GM18873 (cell line): ENCODE data around the gene TNS1.

ENCODE experiments used
- ATAC-seq: cut with Tn5 transposase; IDR thresholded peaks from one replicate; pipeline ENCODE4 v1.9.1; 2021; ENCODE audit warnings: mild to moderate bottlenecking, moderate library complexity, moderate number of reproducible peaks; ENCODE audit not compliant: unreplicated experiment, low FRiP score

The TNS1 gene

GRCh38 chr2:217934321-217935131, 68.3 kb downstream of the TNS1 start:
- no peak for ATAC-seq

DNA sequence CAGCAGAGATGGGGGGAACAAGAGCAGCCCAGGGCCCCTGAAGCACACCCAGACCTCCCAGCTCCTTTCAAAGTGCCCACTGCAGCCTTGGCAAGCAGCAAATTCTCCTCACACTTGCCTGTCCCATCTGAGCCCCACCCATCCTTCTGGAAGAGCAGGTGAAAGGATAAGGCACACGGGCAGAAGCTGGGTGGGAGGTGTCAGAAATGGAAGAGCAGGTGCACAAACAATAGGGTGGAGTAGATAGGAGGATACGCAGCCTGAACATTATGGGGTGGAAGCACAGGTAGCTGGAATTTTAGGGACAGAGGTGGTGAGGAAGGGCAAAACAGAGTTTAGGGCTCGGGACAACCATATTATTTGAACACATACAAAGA, 69.2 kb downstream of the TNS1 start:
- no peak for ATAC-seq

DNA sequence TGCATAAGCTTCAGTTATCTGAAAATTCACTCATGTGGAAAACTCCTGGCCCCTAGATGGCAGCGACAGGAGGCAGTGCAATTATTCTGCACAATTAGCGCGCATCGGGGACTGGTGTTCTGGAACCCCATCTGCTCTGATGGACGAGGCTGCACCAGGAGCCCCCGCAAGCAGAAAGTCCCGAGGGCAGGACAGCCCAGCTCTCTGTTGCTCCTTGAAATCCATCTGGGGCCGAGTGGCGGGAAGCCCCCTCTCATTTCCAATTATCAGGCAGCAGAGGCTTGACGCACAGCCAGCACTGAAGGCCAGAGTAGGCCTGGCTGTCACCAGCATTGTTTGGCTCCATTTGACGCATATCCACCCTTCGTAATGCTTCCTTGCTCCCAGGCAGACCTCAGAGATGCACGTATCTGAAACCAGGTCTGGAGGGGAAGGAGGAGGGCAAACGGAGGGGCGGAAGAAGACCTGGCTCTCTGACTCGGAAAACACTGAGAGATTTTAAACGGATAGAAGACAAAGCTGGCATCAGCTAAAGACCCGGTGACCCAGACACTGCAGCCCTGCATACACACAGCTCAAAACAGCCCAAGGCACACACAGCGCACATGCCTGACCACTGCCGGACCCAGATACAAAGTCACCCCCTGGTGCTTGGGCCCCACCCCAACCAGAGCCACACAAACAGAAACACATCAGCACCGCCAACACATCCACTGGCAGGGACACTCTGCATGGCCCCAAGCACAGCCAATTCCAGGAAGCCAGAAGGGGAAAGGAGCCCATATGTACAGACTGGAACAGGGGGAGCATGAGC, 69.8 kb downstream of the TNS1 start:
- no peak for ATAC-seq

DNA sequence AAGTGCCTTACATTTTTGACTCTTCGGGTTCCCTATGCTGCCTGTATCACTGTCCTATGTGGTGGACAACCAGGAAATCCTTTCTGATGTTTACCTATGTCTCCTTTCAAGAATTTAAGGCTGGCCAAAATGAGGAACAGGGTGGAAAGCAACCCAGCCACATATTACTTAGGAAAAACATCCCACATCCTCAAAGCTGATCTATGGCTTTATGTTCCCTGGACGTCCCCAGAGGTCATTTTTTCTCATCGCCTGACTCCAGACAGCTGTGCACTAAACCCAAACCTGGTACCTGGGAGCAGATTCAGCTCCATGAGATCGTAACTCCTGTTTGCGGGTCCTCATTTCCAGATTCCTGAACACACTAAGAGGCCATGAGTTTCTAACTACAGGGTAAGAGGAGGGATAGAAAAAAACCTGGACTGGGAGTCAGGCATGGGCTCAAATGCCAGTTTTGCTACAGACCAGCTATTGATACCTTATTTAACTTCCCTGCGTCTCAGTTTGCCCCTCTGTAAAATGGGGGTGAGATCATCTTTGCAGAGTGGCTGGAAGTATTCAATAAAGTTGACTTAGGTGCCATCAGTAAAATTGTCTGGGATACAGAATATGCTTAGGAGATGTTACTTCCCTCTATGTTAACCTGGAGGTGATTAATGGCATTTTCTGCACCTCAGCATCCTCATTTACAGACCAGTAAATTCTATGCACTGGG, 70.8 kb downstream of the TNS1 start:
- ATAC-seq = no peak

- no peak for ATAC-seq
Observed at GRCh38 chr2:217930761-217931563, 71.8 kb downstream of the TNS1 start.

DNA sequence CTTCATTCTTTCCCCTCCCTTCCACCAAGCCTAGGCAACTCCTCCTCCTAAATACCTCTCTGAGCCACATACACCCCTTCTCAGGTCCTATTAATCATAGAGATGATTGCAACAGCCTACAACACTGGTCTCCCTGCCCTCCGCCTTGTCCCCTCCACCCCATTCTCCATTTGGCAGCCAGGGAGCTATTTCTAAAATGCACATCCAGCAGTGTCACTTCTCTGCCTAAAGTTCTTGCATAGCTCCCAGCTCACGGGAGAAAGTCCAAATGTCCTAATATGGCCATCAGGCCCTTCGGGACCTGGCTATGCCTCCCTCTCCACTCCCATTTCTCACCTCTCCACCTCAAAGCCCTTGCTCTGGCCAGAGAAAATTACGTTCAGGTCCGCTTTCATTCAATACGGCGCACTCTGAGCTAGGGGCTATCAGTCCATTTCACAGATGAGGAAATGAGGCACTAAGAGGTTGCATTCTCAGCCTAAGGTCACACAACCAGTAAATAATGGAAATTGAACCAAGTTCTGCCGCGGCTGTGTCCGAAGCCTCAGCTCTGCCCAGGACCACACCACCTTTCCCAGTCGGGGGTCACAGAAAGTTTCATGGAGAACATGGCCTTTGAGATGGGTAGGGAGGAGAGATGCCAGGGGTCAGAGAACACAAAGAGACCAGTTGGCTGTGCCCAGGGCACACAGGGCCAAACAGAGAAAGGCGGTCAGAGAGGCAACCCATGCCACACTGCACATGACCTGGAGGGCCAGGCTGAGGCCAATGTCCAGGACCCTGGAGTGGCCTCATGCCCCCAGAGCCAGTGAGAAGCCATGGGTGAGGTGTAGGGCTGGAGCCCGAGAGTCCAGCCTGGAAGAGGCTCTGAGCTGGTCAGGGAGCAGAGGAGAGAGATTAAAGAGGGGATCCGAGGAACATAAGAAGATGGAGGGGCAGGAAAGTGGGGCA, 72.8 kb downstream of the TNS1 start:
- no peak for ATAC-seq

- ATAC-seq = no peak
Observed at GRCh38 chr2:217929272-217929671, 73.5 kb downstream of the TNS1 start.

DNA sequence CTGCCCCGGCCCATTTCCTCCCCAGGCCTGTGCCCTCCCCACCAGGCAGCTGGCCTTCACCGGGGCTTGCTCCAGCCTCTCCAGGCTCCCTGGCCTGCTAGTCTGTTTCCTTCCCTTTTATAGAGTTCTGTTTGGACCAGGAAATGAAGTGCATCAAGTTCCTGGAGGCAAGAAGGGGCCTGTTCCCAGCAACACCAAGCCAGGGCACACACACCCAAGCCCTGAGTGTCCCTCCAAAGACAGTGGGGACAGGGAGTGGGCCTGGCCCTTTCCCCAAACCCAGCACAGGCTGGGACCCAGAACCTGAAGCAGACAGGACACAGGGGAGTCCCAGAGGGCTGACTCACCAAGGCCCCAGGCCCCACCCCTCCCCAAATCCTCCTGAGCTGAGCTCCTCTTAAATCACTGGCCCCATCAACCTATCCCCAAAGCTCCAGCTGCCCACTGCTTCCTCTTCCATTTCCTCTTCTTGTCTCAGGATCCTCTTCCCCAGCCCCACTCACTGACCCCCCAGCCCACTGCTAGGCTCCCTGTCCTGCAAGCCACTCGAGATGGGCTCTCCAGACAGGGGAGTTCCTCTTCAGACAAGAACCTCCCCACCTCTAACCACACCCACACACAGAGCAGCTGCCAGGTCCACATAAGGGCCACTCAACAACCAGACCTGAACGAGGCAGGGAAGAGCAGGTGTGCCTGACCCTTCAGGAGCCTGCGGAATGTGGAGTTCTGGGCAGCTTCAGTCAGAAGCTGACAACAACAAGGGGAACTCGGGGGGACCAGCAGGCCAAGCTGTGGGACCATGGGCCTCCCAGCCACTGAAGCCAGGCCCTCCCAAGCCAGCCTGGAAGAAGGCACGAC, 74.2 kb downstream of the TNS1 start:
- ATAC-seq = no peak

GRCh38 chr2:217927601-217928323, 75.0 kb downstream of the TNS1 start:
- ATAC-seq = no peak

- ATAC-seq = no peak
Observed at GRCh38 chr2:217926801-217927200, 76.0 kb downstream of the TNS1 start.

GRCh38 chr2:217924346-217924901, 78.4 kb downstream of the TNS1 start:
- no peak for ATAC-seq

DNA sequence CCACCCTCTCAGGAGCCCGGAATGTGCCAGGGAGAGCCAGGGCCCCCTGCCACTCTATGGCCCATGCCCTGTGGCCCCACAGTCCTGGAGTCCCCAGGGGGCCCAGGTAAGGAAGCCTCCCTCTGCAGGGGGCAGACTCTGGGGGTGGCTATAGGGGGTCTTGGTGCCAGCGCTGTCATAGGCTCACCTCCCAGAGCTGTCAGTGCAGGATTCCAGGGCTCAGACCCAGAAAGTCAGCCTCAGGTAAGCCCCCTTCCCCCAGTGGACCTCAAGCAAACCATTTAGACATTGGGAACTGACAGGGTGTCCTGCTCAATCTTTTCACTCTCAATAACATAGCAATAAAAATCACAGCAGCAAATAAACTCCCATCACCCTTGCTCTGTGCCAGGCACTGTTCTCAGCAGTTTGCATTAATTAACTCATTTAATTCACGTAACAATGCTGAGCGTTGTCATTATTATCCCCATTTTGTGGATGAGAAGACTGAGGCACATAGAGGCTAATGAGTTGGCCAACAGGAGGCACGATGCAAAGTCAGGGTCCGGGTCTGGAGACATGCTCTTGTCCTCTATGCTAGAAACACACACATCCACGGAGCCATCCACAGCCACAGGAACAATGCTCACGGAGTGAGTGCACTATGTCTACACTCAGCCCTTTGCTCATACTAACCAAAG, 79.6 kb downstream of the TNS1 start:
- no peak for ATAC-seq

DNA sequence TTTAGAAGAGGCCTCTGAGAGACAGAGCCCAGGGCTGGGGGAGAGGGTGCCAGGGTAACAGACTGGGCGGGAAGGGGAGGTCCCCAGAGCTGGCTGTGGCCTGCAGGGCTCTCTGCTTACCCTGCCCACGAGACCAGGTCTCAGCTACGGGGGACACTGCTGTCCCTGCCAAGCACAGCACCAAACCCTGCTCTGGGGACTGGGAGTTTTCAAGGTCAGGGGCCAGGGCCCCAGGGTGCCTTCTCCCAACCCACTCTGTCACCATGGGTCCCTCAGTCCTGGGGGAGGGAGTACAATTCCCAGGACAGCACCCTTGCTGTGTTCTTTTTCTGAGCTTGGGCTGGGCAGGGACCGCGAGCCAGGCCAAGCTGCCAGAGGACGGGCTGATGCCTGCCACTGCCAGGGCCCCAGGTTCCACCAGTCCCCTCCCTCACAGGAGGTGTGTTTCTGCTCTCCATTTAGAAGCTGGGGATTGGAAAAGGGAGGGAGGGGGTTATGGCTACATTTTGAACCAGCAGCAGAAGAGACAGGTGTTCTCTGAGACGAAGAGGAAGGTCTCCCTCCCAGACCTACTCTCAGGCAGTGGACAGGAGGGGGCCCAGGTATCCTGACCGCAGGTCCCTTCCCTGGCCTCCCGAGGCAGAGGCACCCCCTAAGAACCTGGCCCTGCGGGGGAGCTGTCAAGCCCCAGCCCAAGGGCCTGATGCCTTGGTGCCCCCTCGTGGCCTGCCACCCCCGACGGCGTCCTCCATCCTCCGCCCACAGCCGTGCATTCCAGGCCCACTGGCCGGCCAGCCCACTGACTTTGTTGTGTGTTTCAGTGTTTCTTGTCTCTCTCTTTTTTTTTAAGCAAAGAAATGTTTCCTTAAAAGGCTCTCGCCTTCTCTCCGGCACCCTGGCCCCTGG, 80.4 kb downstream of the TNS1 start:
- ATAC-seq = no peak

- ATAC-seq = no peak
Observed at GRCh38 chr2:217920879-217921603, 81.8 kb downstream of the TNS1 start.

GRCh38 chr2:217919781-217920351, 82.9 kb downstream of the TNS1 start:
- no peak for ATAC-seq
